H1 (cell line): ENCODE results near the gene INCENP. TPM values are rescaled to one million over a fixed set of nuclear protein-coding genes. Genes with fewer than 3 reads are reported as not detected.

ENCODE experiments used
- CEBPB ChIP-seq: IDR thresholded peaks from 2 replicates; pipeline ENCODE4 v1.6.1; 2012; ENCODE audit warnings: low read depth, low read length
- EZH2 ChIP-seq: fragments of 200-600 bp; sonication (generic); IDR thresholded peaks from 2 replicates; pipeline ENCODE4 v1.7.1; 2012; ENCODE audit warnings: low read depth, mild to moderate bottlenecking, moderate library complexity, low read length, inconsistent platforms; ENCODE audit not compliant: severe bottlenecking
- GTF2F1 ChIP-seq: IDR thresholded peaks from 2 replicates; pipeline ENCODE4 v1.6.1; 2012; ENCODE audit warnings: low read depth, low read length, improper control_type of control experiment, borderline replicate concordance
- MAFK ChIP-seq: IDR thresholded peaks from 2 replicates; pipeline ENCODE4 v1.6.1; 2012; ENCODE audit warnings: low read depth, mild to moderate bottlenecking, improper control_type of control experiment, low read length
- POU5F1 ChIP-seq: IDR thresholded peaks from 2 replicates; pipeline ENCODE4 v1.6.1; 2011; ENCODE audit warnings: low read depth, mild to moderate bottlenecking, low read length, moderate library complexity
- RBBP5 ChIP-seq: IDR thresholded peaks from 2 replicates; pipeline ENCODE4 v1.7.1; 2012; ENCODE audit warnings: low read depth, mild to moderate bottlenecking, inconsistent platforms, low read length, moderate library complexity, borderline replicate concordance
- TAF1 ChIP-seq: IDR thresholded peaks from 2 replicates; pipeline ENCODE4 v1.6.1; 2011; ENCODE audit warnings: mild to moderate bottlenecking, low read depth, low read length
- polyA plus RNA-seq, 7 experiments: library from polyadenylated mRNA; depleted of rRNA in 3 of 7; stranded (reverse) in 5 of 7; unstranded in 2 of 7; fragments of >200 nt in 5 of 7; fragments of 200-250 nt in 2 of 7; gene quantifications; 1 replicate in 5 of 7; 2 replicates in 1 of 7; 4 replicates in 1 of 7; pipeline versions ENCODE4 v1.2.1 to v1.2.3, GENCODE V29; 2011 to 2013; ENCODE audit warnings: missing spikeins in 2 of 7, mixed read lengths in 2 of 7
- total RNA-seq: library from RNA; stranded (reverse); fragmentation: NEBNext Ultra II Directional; extraction: Animal tissue kit (Norgen Biotek cat#: 25700); gene quantifications from 2 replicates; pipeline ENCODE4 v1.2.1, GENCODE V29; 2021
- TF ChIP-seq, protein P1 (sequence below): IDR thresholded peaks from 2 replicates; pipeline ENCODE4 v1.6.1; 2012; ENCODE audit warnings: inconsistent platforms

Gene INCENP
- total and polyA plus RNA-seq, 2 of the 8 experiments (the other 6 are each of a cell fraction or from before 2014, with no cell fraction given): 25.4 to 132 TPM

DNA sequence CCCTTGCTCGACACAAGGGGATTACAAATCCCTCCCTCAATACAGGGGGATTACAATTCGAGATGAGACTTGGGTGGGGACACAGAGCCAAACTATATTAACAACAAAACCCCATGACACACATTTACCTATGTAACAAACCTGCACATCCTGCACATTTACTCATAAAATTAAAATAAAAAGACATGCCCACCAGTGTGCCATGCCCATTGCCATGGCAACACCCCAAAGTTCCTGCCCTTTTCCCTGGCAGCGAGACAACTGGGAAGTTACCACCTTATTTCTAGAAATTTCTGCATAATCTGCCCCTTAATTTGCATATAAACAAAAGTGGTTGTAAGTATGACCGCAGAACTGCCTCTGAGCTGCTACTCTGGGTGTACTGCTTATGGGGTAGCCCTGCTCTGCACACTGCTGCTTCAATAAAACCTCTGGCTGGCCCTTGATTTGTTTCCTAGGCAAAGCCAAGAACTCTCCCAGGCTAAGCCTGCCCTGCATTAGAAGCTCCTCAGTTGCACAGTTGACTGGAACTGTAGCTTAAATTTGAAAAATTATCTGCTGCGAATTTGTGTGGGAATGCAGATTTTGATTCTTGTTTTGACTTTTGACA, 8.6 kb upstream of the INCENP start (continued):
- TF ChIP-seq MAFK: no peak
- no peak for TF ChIP-seq TAF1
- no peak for TF ChIP-seq RBBP5
- TF ChIP-seq, protein P1, sequence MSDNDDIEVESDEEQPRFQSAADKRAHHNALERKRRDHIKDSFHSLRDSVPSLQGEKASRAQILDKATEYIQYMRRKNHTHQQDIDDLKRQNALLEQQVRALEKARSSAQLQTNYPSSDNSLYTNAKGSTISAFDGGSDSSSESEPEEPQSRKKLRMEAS: no peak
- no peak for TF ChIP-seq GTF2F1
- no peak for TF ChIP-seq POU5F1
- no peak for TF ChIP-seq CEBPB
- TF ChIP-seq EZH2: no peak
- TF ChIP-seq, all 59 proteins: peak for 0
